Measurements from ENCODE around the gene CPEB3.
"Not testable (repeated sequence)": the region's sequence is repeated elsewhere in the genome, so short reads cannot be mapped to it uniquely, and the experiment has no call there.

CPEB3 gene

GRCh38 chr10:92131275-92131820 is 159.5 kb downstream of the CPEB3 start:
- DNase-seq, result no peak

GRCh38 chr10:92130622-92131274 is 160.1 kb downstream of the CPEB3 start:
- no peak for DNase-seq

GRCh38 chr10:92126100-92126650 is 164.7 kb downstream of the CPEB3 start:
- no peak for DNase-seq

- no peak for DNase-seq
These were observed 165.7 kb downstream of the CPEB3 start for GRCh38 chr10:92125144-92125543.

GRCh38 chr10:92124616-92125143 is 166.2 kb downstream of the CPEB3 start:
- DNase-seq, result no peak

- DNase-seq, result no peak
These were observed 166.9 kb downstream of the CPEB3 start for GRCh38 chr10:92124020-92124419.

- no peak for DNase-seq
These were observed 167.9 kb downstream of the CPEB3 start for GRCh38 chr10:92122941-92123450.

- DNase-seq, result no peak
These were observed 169.0 kb downstream of the CPEB3 start for GRCh38 chr10:92121686-92122492.

GRCh38 chr10:92119340-92119739 is 171.5 kb downstream of the CPEB3 start:
- no peak for DNase-seq

GRCh38 chr10:92114917-92115316 is 176.0 kb downstream of the CPEB3 start:
- not testable (repeated sequence) for DNase-seq

- no peak for DNase-seq
These were observed 176.8 kb downstream of the CPEB3 start for GRCh38 chr10:92113911-92114600.

GRCh38 chr10:92112462-92112861 is 178.4 kb downstream of the CPEB3 start:
- DNase-seq, result no peak

- DNase-seq, result no peak
These were observed 179.4 kb downstream of the CPEB3 start for GRCh38 chr10:92111336-92111939.

- DNase-seq, result no peak
These were observed 180.7 kb downstream of the CPEB3 start for GRCh38 chr10:92110039-92110794.

GRCh38 chr10:92108747-92109146 is 182.1 kb downstream of the CPEB3 start:
- no peak for DNase-seq

GRCh38 chr10:92108120-92108519 is 182.8 kb downstream of the CPEB3 start:
- no peak for DNase-seq

GRCh38 chr10:92103376-92104090 is 187.3 kb downstream of the CPEB3 start:
- no peak for DNase-seq

- no peak for DNase-seq
These were observed 188.2 kb downstream of the CPEB3 start for GRCh38 chr10:92102601-92103213.

GRCh38 chr10:92094960-92095359 is 195.9 kb downstream of the CPEB3 start:
- no peak for DNase-seq

- DNase-seq, result no peak
These were observed 198.9 kb downstream of the CPEB3 start for GRCh38 chr10:92091965-92092364.
